Fibroblast of villous mesenchyme (primary cell): ENCODE data around the gene HIVEP3. TPM values are rescaled to one million over a fixed set of nuclear protein-coding genes. Genes with fewer than 3 reads are reported as not detected.

ENCODE experiments used
- DNase-seq: peaks from one replicate; pipeline ENCODE4 v3.0.0-alpha.2; 2010; ENCODE audit warnings: low read depth
- H3K4me3 ChIP-seq: 2 replicates; pipeline ENCODE4 v1.5.1; 2011; ENCODE audit warnings: low read depth, mild to moderate bottlenecking, low read length
- total RNA-seq: library from RNA; depleted of rRNA; stranded (reverse); fragments of >200 nt; gene quantifications from 2 replicates; pipeline ENCODE4 v1.2.3, GENCODE V29; 2012
- TF ChIP-seq, protein P1 (sequence below): IDR thresholded peaks from 2 replicates; pipeline ENCODE4 v1.5.1; 2012; ENCODE audit warnings: low read depth, mild to moderate bottlenecking, low read length; ENCODE audit not compliant: insufficient read depth

HIVEP3 gene
- total RNA-seq, 1 donor = 0.86 TPM

DNA sequence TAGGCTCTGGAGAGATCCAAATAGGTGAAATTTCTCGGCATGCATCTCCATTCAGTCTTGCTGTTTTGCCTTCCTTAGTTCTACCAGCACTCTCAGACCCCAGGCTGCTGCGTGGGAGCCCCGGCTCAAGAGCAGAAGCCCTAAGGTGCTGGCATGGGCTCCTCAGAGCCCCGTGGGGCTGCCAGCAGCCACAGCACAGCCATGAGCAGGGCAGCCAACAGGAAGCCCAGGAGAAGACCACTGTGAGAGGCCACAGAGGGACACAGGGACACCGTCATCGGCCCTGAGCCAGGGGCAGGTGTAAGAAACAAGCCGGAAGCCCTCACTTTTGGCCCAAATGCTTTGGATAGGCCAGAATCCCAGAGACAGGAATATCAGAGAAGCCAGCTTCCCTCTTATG is 66.6 kb downstream of the HIVEP3 start:
- DNase-seq = no peak
- TF ChIP-seq, protein P1, sequence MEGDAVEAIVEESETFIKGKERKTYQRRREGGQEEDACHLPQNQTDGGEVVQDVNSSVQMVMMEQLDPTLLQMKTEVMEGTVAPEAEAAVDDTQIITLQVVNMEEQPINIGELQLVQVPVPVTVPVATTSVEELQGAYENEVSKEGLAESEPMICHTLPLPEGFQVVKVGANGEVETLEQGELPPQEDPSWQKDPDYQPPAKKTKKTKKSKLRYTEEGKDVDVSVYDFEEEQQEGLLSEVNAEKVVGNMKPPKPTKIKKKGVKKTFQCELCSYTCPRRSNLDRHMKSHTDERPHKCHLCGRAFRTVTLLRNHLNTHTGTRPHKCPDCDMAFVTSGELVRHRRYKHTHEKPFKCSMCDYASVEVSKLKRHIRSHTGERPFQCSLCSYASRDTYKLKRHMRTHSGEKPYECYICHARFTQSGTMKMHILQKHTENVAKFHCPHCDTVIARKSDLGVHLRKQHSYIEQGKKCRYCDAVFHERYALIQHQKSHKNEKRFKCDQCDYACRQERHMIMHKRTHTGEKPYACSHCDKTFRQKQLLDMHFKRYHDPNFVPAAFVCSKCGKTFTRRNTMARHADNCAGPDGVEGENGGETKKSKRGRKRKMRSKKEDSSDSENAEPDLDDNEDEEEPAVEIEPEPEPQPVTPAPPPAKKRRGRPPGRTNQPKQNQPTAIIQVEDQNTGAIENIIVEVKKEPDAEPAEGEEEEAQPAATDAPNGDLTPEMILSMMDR = no peak

DNA sequence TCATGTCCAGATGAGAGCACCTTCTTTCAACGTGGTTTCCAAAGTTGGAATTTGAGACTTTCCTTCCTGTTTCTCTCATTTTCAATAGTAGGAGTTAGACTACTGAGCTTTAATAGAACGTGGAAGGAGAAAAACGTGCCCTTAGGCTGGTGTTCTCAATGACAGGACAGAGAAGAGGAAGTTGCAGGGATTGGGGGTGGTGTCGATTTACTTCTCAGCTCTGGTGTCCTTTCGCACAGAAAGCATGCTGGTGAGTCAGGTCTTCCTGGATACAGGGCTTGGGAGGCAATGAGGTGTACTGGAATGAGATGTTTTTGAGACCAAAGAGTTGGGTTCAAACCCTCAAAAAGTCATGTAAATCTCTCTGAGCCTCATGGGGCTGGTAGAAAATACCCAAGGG is 67.1 kb downstream of the HIVEP3 start:
- TF ChIP-seq, protein P1 = no peak
- peak; percentile 47 for DNase-seq
- H3K4me3 ChIP-seq = no peak overlapping the region

More for the DNA sequence above, 66.6 kb downstream of the HIVEP3 start:
- H3K4me3 ChIP-seq = no peak overlapping the region

DNA sequence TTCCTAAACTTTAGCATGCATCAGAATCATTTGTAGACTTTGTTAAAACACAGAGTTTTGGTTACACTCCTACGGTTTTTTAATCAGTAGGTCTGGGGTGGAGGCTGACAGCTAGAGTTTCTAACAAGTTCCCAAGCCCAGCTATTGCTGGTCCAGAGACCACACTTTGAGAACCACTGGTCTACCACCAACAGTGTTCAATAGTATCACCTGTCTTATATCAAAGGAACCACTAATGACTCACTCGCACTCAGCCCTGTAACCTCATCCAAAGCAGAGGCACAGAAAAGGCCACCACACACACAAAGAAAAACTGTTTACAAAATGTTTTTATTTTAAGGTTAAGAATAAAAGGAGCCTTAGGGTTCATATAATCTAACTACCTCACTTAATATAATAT is 68.7 kb downstream of the HIVEP3 start:
- TF ChIP-seq, protein P1 = no peak
- DNase-seq = no peak
- no peak overlapping the region for H3K4me3 ChIP-seq

DNA sequence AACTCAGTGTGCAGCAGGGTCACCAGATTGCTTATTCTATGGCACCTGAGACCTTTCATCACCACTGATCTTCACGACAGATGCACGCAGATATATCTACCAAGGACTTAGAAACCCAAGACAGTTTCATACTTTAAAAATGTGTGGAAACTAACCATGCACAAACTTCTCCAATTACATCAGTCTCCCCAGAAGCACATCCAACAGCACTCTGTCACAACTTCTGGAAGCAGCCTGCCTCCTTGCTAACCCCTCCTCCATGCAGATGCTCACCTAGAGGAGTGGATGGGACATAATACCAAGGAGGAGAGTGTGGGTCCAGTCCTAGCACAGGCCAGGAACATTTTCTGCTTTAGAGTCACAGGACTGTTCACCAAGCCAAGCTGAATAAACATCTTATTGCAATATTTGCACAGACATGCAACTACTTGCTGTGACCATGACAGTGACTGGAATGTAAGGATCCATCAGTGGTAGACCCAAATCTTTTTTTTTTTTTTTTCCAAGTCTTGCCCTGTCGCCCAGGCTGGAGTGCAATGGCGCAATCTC is 69.4 kb downstream of the HIVEP3 start:
- no peak overlapping the region for H3K4me3 ChIP-seq
- TF ChIP-seq, protein P1 = no peak
- DNase-seq = no peak

DNA sequence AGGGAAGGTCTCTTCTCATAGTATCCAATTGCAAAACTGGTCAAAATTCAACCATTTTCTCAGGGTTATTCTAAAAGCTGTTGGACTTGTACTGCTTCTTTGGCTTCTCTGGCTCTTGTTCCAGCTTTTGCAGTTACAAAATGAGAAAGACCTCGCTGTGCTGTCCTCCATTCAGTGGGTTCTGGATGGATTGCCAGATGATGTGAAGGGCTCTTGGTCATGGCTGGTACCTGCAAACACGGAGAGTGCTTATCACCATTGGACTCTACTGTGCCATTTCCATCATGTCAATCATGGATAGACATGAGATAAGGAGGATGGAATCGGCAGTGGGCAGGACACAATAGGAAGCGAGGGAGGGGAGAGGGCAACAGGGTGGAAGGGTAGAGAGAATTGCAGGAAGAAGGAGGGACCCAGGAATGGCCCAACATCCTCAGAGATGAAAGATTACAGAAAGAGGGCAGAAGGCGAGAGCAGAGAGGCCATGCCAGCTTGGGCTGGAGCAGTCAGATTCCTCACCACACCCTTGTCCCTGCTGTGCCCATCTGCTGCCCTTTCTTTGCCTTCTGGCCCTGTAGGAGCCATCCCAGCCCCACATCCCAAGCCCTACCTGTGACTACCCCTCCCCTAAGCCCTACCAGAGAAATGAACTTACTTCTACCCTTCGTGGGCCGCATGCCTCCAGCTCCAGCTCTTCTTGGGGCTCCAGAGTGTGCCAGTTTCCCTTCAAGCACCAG is 70.3 kb downstream of the HIVEP3 start:
- no peak overlapping the region for H3K4me3 ChIP-seq
- TF ChIP-seq, protein P1 = no peak
- no peak for DNase-seq

DNA sequence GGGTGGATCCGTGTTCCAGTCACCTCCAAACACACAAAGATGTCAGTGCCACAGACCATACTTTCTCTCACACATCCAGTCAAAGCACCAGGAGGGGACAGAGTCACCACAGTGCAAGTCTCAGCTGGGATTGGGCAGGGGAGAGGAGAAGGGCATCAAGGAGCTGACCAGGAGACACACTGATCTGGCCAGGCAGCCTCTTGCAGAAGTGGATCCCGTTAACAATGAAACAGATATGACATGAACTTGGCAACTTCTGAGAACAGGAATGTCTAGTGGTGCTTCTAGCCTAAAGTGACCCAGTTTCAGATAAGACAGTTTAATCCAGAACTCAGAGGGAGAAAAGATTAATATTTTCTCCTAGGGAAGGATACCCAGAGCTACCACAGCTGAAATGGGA is 71.0 kb downstream of the HIVEP3 start:
- no peak overlapping the region for H3K4me3 ChIP-seq
- TF ChIP-seq, protein P1 = no peak
- DNase-seq = no peak
